GM23248 (cell line): ENCODE measurements around the gene PSME3IP1.

Source experiments
- EZH2 ChIP-seq: fragments of 200-600 bp; sonication (generic); IDR thresholded peaks from 2 replicates; pipeline ENCODE4 v1.6.1; 2018; ENCODE audit warnings: antibody characterized with exemption, mild to moderate bottlenecking; ENCODE audit not compliant: insufficient read depth, poor library complexity, severe bottlenecking
- EZH2phosphoT487 ChIP-seq: fragments of 200-600 bp; sonication (generic); IDR thresholded peaks from 2 replicates; pipeline ENCODE4 v1.6.1; 2018; ENCODE audit warnings: antibody characterized with exemption, moderate library complexity, mild to moderate bottlenecking, low read depth; ENCODE audit not compliant: insufficient read depth

- TF ChIP-seq EZH2phosphoT487 (no peak), EZH2 (no peak)
These were observed 37.2 kb upstream of the PSME3IP1 start for GRCh38 chr16:57223057-57223456.
